Posterior vena cava (tissue), 2 donors: ENCODE measurements around the gene CEP112. TPM values are rescaled to one million over a fixed set of nuclear protein-coding genes. Genes with fewer than 3 reads are reported as not detected.
"Not testable (repeated sequence)": the region's sequence is repeated elsewhere in the genome, so short reads cannot be mapped to it uniquely, and the experiment has no call there.

Experiments used
- DNase-seq: peaks from one replicate; pipeline ENCODE4 v3.0.0-alpha.2; 2020; ENCODE audit warnings: low spot score
- intact Hi-C, 2 donors: fragments of 100-400 bp; cut with DNase I; formaldehyde crosslinking; loops; one replicate each; pipeline versions ENCODE4 v1.14.1 to v1.14.2; 2022 to 2023
- total RNA-seq, 2 donors: library from RNA; stranded (reverse); fragmentation: NEBNext Ultra II Directional; extraction: Animal tissue kit (Norgen Biotek cat#: 25700); gene quantifications; one replicate each; pipeline ENCODE4 v1.2.1, GENCODE V29; 2021
- donor health status: DM: yes; HTN: yes; CAD: no.
- donor health status: DM: yes; HTN: yes; CAD: no.

Gene CEP112
- total RNA-seq, 2 donors from 2014 or later, result 27.5 to 33.4 TPM

DNA sequence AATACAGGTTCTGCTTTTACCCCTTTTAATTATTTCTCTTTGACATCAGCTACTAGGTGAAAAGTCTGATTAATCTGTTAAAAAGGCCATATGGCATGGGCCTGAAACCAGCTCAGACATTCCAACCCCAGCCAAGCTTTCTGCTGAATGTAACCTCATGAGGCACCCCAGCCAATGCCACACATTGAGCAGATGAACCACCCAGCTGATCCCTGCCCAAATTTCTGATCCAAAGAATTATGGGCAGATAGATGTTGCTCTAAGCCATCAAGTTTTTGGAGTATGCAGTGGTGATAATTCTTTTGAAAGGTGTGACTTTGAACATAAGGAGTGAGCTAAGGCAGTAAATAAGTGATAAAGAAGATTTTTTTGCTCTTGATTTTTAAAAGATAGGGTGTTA, 452.9 kb downstream of the CEP112 start:
- DNase-seq, result no peak
- intact Hi-C loops, result no loop called here

DNA sequence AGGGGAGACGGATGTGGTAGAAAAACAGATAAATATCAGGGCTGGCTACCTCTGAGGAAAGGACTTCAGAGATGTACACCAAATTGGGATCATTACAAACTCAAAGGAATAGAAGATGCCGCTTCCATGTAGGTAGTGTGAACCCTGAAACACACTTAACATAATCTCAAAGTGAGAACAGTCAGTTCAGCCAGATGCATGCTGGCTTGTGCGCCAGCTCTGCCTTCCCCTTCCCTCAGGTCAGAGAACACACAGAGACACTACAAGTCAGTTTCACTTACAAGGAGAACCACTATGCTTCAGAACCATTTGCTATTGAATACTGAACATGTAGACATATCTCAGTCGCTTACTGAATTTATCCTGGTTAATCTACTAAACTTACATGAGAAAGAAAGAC, 454.5 kb downstream of the CEP112 start:
- intact Hi-C loops, result no loop called here
- no peak for DNase-seq

DNA sequence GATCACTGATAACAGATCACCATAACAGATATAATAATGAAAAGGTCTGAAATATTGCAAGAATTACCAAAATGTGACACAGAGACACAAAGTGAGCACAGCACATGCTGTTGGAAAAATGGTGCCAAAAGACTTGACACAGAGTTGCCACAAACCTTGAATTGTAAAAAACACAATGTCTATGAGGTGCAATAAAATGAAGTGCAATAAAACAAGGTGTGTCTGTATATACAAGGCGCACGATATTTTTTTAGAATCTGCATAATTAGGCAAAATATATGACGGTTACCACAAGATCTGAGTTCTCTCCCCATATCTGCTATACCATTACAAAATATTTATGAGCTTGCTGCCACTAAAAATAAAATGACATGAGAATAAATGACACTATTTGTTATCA, 458.6 kb downstream of the CEP112 start:
- intact Hi-C loops, result no loop called here
- DNase-seq, result no peak

DNA sequence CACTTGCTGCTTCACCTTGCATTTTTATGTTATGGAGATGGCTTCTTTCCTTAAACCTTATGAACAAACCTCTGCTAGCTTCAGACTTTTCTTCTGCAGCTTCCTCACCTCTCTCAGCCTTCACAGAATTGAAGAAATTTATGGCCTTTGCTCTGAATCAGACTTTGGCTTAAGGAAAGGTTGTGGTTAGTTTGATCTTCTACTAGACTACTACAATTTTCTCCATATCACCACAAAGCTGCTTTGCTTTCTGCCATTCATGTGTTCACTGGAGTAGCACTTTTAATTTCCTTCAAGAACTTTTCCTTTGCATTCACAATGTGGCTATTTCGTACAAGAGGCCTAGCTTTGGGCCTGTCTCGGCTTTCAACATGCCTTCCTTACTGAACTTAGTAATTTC, 459.3 kb downstream of the CEP112 start:
- intact Hi-C loops, DNase-seq: not testable (repeated sequence)

DNA sequence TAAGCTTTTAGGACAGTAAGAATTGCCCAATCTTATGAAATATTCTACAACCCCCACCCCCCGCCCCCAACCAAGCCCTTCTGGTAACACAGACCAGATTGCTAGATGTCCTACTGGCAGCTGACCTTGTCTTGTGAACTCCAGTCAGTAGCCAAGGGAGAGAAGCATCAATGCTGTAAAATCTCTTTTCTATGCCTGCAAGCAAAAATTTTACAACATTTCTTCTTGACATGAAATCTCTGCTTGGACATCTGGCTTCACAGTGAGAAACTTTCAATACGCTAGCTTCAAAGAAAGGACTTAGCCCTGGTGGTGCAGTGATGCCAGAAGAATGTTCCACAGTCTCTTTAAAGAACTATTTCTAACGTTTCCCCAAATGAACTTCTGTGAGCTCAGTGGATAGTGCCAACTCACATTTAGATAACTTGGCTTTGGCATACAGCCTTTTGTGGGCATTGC, 461.2 kb downstream of the CEP112 start:
- DNase-seq, result no peak
- intact Hi-C loops, result no loop called here

DNA sequence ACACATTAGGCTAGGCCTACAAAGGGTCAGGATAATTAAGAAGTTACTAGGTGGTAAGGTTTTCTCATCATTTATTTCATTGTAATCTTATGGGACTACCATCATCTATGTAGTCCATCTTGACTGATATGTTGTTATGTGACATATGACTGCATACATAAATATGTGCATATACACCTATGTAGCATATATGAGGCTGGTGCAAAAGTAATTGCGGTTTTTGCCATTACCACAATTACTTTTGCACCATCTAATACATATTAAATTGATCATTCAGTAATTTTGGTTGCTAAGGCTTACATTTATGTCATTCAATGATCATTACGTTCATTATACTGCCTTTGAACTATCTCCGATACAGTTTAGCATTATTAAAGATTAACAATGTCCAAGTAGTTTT, 462.7 kb downstream of the CEP112 start:
- intact Hi-C loops, result no loop called here
- DNase-seq, result no peak

DNA sequence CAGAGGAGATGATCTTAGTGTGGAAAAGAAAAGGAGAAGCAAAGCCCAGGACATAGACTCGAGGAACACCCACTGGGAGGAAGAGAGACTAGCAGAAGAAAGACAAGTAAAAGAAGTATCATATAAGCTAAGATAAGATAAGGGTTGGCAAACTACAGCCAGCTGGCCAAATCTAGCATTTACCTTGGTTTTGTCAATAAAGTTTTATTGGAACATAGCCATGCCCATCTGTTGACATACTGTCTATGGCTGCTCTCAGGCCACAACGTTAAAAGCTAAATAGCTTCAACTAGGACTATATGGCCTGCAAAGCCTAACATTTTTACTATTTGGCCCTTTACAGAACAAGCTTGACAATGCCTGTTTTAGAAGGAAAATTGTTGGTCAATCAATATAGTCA, 464.1 kb downstream of the CEP112 start:
- no peak for DNase-seq

DNA sequence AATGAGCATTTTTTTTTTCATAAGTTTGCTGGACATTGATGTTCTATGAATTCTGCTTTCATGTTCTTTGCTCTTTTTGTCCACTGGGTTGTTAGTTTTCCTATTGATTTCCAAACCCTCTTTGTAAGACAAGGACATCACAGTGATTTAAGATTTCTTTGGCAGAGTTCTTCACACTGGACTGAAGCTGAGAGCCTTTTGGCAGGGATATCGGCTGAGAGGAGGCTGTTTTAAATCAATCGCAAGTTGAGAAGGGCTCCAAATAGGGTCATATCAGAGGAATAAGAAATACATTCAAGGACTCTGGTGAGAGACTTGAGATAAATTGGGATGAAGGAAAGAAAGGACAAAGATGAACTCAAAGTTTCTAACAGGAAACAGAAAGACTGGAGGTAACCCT, 464.7 kb downstream of the CEP112 start:
- no peak for DNase-seq
- intact Hi-C loops, result no loop called here

More for the DNA sequence above, 464.1 kb downstream of the CEP112 start:
- intact Hi-C loops, result no loop called here

DNA sequence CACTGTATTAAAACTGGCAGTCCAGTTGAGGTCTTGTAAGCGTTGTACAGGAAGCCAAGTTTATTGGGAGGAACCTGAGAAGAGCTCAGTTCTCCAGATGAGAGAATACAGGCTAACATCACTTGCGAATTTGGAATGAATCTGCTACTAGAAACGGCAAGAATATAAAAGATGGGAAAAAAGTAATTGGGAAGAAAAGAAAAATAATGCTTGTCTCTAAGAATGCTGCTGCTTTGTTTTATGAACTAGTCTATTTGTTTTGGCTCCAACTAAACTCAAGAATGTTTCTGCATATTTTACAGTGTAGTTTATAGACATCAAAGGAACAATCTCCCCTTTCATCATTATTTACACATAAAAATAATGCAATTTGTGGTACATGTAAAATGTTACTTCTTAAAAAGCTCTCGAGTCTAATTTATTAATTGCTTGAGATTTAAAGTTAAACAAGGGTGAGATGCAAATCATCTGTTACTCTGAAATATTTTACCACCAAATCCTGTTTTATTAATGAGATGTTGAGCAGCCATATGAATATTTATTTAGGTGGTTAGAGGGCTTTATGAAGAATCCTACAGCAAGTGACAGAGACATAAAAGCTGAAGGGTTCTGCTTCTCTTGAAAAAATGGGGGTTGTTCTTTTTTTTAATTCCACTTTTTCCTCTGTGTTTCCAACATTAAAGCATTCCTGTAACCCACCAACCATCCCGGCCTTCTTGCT, 468.3 kb downstream of the CEP112 start:
- intact Hi-C loops, result no loop called here

DNA sequence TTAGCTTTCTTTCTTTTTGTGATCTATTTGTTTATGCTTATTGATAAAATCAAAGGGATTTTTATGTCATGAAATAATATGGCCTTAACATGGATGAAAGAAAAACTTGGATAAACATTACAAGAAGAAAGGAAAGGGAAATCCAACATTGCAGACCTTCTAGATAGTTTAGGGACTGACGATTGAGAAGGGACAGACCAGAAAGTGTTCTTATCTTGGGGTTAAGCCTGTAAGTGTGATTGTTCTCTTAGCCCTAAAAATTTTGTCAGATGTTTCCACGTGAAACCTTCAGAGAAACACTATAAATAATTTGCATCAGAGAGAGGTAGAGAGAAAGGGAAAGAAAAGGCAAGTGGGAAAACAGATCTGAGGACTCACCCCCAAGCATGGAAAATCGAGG, 473.3 kb downstream of the CEP112 start:
- intact Hi-C loops, result no loop called here
- DNase-seq, result no peak

More for the DNA sequence above, 468.3 kb downstream of the CEP112 start:
- no peak for DNase-seq

DNA sequence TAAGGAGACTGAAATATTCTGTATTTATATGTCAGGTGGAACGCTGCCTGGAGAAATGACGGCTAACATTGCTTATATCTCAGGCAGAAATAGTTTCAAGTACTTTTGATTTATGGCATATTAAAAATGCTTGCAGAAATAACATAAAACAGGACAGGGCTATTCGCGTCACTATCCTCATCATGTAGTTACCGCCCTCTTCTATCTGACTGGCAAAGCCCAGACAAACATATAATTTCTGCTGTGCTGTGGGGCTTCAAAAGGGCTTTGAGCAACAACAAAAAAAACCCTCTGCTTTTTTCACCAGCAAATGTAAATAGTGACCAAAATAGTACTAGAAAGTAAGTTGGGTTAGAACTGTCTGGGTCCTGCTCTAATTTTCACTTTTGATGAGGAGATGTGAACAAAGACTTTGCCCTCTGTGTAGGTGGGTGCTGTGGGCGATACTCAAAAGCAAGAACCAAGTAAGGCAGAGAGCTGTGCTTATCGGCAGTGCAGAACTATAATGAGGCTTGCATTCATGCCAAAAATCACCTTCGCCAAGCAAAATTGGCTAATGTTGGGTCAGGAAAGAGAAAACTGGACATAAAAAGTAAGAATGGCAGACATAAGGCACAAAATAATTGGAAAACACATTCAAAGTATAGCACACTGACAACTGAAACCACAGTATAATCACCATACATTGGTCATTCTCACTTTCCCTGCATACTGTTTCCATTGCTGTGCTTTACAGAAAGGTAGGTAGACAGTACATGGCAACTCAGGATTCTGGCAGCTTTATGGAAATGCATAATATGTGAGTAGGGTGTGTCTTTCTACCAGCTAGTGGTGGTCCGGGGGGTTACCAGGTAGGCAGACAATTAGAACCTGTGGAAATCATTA, 479.3 kb downstream of the CEP112 start:
- DNase-seq, result no peak

DNA sequence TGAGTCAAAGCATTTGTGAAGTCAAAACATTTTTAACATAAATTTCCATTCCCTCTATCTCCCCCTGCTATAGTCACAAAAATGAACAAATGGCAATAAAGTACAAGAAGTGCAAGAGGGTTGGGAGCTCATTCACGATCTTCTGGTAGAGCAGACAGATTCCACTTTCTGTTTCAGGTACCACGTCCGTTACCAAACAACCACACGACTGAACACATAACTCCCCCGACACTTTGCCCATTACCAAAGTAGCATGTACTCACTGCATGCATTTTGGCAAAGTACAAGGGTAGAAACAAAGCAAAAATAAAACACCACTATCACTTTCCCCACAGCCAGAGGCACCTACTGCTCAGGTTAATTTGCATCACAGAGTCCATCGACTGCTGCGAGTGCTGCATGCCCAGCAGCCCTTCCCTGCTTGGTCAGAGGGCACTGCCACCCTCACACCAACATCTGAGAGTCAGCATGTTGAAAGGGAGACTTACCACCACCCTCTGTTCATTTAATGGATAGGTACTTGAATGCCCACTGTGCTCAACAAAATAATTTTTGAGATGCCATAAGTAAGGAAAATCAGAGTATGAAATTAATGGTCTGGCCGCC, 480.2 kb downstream of the CEP112 start:
- intact Hi-C loops, result no loop called here
- DNase-seq, result no peak

More for the DNA sequence above, 479.3 kb downstream of the CEP112 start:
- intact Hi-C loops, result no loop called here

DNA sequence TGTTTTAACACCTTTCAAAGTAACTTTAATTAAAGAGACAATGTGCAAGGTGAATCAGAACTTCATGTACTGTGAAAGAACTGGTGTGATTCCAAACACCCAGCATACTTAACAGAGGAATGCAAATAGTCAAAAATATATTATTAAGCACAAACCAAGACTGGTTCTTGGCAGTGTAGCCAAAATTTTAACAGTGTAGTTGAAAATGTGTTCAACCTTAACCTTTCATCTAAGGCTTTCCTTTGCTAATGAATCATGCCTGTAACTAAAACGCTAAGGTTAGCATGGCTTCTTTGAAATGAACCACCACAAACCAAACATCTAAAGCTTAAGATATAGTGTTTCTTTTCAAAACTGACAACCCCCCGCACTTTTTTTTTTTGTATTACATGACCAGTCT, 484.2 kb downstream of the CEP112 start:
- intact Hi-C loops, result no loop called here

DNA sequence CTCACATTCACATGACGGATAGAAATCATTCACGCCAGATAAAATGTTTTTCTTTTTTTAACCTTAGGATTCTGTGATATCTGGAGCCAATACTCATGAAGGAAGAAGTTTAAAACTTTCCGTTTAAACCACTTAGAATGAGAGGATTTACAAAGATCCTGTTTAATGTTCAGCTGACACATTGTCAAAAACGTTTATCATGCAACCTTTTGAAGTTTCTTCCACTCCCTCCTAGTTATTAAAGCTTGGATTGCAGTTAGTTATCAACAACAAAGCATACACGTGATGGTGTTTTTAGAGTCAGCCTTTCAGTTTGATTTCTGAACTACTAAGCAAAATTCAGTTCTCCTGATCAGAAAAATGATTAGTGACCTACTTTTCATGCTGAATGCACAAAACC, 487.2 kb downstream of the CEP112 start:
- DNase-seq, result no peak
- intact Hi-C loops, result no loop called here

More for the DNA sequence above, 484.2 kb downstream of the CEP112 start:
- no peak for DNase-seq

DNA sequence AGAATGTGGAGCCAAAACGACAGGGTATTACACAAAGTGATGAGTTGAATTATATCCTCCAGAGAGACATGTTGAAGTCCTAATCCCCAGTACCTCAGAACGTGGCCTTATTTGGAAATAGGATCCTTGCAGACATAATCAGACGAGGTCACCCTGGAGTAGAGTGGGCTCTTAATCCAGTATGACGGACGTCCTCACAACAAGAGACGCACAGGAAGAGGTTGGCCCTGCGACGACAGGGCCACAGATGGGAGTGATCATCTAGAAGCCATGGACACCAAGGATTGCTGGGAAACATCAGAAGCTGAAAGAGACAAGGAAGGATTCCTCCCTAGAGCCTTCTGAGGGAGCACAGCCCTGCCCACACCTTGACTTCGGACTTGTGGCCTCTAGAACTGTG, 488.0 kb downstream of the CEP112 start:
- no peak for DNase-seq
- intact Hi-C loops, result no loop called here

DNA sequence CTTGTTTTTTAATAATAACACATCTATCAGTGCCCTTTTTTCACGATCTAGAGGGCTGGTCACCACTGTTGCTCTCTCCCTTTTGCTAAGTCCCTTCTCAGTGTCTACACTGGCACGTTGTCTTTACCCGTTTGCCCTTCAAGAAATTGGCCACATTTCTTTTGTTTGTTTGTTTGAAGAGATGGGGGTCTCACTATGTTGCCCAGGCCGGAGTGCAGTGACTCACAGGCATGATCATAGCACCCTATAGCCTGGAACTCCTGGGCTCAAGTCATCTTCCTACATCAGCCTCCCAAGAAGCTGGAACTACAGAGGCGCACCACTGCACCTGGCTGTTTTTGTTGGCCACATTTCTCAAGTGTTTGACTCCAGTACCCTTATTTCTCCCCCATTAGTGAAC, 492.5 kb downstream of the CEP112 start:
- intact Hi-C loops, result no loop called here
- DNase-seq, result no peak

DNA sequence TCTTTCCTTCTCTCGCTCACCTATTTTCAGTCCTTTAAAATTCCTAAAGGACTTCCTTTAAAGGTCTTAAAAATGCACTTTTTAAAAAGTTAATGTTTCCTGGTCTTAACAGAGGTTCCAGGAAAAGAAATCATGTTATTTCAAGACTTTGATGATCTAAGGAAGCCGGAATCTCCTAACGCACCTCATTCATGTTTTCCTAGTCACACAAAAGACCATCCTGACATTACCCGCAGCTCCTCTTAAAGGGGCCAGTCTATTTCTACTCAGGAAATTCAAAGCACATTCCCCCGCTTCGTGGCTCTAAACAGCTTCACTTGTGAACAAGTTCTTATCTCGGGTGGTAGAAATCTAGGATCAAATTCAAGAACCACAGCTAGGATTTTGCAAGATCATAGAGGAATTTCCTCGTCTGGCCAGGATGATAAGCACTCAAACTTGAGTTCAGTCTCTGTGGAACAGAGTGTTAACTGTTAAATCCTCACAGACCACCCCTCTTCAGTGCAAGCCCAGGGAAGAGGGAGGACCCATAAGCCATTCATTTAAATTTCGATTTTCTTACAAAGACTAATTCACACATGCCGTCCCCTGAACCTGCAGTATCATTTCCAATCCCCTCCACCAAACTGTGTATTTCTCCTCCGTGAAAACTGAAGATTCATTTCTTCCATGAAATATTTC, 493.4 kb downstream of the CEP112 start:
- intact Hi-C loops, result no loop called here
- no peak for DNase-seq

DNA sequence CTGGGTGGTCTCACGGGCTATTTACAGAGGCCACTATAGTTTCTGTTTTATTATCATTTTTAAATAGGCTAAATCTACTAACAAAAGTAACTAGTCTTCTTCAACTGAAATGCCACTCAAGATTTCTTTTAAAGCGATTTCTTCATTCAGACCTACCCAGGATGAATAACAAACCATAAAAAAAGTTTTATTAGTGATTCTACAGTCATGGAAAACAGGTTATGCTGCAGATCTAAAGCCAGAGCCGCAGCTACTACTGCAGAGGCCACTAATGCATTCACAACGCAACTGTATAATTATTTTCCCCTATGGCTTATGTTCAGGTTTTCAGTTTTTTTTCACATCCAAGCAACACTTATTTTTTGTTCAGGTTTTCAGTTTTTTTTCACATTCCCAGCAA, 494.3 kb downstream of the CEP112 start:
- DNase-seq, result no peak
- intact Hi-C loops, result no loop called here

DNA sequence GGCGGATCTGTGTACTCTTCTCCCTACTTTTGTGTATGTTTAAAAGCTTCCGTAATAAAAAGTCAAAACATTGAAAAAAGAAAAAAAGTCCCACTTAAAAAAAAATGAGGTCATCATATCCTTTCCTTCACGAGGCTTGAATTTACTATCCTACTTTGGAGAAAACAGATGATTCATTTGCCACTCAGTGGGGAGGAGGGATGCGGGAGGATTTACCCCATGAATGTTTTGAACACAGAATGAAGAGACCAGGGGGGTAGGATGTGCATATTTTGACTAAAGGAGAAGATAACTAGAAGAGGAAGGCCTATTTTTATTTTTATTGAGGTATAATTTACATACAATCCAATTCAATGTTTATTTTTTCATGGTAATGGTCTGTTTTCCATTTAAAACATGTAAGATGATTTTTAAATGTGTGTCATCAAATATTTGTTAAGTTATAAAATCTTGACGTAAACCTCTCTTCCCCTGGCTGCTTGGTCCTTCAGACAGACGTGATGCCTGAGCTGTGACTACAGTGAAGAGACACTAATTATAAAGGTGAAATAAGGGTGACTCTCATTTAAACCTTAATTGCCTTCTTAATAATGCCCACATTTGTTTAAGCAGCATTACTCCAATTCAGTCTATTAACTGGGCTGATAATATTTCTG, 495.1 kb downstream of the CEP112 start:
- intact Hi-C loops, result no loop called here
- DNase-seq, result no peak
